Erythroblast (primary cell): ENCODE data around the gene NPC1L1.
"Not testable (repeated sequence)": the region's sequence is repeated elsewhere in the genome, so short reads cannot be mapped to it uniquely, and the experiment has no call there.

Experiments
- DNase-seq, 2 experiments: peaks; one replicate each; lab custom pipeline; 2025; lab: John Stamatoyannopoulos, UW
- GATA1 ChIP-seq: IDR thresholded peaks from 2 replicates; pipeline ENCODE4 v1.6.1; 2011; ENCODE audit warnings: low read depth, mild to moderate bottlenecking, control low read depth, low read length, moderate library complexity
- POLR2A ChIP-seq: IDR thresholded peaks from 2 replicates; pipeline ENCODE4 v1.6.1; 2011; ENCODE audit warnings: mild to moderate bottlenecking, low read length

Gene NPC1L1

DNA sequence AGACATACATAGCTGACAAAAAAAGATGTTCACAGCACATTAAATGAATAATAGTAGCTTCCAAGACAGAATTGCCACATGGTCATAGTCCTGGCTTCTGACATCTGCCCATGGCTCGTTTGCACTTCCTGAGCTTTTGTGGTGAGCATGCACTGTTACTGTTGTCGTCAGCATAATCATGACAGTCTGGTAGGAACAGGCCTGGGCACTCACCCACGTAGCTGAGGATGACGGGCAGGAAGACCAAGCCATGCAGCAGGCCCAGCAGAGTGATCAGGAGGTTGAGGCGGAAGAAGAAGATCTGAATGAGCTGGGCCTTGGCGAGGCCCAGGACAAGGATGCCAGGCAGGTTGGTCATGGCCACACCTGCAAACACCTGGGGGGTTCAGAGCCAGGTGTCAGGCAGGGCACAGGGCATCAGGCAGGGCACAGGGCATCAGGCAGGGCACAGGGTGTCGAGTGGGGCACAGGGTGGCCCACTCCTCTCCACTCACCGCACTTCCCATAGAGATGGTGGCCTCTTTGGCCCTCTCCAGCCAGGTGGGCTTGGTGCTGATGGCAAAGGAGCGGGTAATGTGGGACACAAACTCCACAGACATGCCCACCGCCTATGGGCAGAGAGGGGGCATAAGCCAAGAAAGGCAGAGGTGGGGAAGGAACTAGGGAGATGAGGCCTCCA is 25.4 kb downstream of the NPC1L1 start:
- no peak for DNase-seq
- TF ChIP-seq POLR2A (no peak), GATA1 (no peak)

DNA sequence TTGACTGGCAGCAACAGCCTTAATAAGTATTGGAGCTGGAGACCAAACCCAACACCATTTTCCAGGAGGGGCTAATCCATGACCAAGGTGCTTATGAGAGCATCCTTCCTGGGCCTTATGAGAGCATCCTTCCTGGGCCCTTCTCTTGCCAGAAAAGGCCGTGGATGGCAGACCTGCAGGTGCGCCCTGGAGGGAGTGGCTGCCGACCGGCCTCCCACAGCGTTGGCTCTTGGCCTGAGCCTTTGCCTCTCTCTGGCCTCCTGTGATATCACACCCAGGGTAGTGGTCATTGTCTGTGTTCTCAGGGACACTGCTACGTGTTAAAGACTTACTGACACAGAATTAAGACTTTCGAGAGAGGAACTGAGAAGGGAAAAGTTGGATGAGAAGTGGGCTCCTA is 28.4 kb downstream of the NPC1L1 start:
- no peak for DNase-seq
- TF ChIP-seq POLR2A (no peak), GATA1 (no peak)

DNA sequence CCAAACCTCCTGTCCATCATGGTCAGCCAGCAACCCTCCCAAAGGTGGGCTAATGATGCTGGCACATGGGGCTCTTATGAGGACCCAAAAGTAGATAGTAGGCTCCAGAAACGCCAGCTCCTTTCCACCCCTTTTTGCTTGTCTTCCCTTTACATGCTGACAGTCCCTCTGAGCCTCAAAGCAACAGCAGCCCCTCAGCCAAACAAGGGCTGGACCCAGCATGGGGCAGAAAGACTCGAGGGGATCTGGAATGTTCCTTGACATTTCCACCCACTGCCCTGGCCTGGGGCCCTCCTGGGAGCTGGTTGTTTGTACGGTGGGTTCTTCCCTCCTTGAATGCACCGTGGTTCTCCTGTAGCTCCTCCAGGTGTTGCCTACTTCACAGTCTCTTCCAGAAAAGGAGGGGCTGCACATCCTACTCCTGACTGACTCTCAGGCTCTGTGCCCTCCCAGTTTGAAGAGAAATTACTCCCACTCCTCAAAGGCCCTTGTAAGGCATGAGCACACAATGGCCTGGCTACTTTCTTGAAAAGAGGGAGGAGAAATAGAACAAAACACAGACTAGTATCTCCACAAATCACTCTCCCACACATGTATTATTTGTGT is 29.2 kb downstream of the NPC1L1 start:
- no peak for DNase-seq
- TF ChIP-seq POLR2A (no peak), GATA1 (no peak)

DNA sequence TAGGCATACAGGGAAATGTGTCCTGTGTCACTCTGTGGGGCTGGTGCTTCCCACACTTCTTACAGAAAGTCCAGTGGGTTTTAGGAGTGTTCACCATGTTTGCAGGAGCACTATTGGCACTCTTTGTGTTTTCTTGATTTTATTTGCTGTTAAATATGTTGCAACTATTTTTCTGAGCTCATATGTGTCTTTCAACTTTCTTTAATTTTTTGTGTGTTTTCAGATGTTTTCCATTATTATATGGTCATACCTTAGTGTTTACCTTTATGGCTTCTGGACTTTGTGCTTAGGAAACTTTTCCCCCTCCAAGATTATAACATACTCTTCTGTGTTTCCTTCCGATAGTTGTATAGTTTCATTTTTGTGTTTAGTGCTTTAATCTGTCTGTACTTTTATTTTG is 29.9 kb downstream of the NPC1L1 start:
- no peak for TF ChIP-seq POLR2A
- TF ChIP-seq GATA1 = no peak

DNA sequence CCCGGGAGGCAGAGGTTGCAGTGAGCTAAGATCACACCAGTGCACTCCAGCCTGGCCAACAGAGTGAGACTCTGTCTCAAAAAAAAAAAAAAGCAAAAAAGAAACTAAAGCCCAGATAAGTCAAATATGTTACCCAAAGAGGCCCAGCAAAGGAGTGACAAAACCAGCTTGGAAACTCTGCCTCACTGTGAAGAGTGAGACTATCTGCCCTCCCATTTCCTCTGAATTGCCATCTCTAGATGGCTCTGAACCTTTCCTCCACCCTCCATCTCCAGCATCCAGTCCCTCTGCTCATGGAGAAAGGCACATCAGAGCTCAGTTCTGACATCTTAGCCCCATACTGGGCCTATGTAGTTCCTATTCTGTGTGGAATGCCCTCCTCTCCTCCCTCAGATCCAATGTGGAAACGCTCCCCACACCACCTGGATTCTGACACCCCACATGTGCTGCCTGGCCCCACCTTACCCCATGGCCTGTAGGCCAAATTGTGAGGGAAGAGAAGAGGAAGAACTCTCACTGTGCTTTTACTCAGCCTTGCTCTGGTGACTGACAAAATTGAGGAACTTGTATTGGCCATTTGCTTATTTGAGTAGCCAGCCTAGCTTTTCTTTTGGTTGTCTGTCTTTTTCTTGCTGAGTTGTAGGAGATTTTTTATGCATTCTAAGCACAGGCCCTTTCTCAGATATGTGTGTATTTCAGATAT is 32.7 kb downstream of the NPC1L1 start:
- TF ChIP-seq GATA1 (no peak), POLR2A (no peak)
- DNase-seq = no peak

More for the DNA sequence above, 29.9 kb downstream of the NPC1L1 start:
- DNase-seq = no peak

DNA sequence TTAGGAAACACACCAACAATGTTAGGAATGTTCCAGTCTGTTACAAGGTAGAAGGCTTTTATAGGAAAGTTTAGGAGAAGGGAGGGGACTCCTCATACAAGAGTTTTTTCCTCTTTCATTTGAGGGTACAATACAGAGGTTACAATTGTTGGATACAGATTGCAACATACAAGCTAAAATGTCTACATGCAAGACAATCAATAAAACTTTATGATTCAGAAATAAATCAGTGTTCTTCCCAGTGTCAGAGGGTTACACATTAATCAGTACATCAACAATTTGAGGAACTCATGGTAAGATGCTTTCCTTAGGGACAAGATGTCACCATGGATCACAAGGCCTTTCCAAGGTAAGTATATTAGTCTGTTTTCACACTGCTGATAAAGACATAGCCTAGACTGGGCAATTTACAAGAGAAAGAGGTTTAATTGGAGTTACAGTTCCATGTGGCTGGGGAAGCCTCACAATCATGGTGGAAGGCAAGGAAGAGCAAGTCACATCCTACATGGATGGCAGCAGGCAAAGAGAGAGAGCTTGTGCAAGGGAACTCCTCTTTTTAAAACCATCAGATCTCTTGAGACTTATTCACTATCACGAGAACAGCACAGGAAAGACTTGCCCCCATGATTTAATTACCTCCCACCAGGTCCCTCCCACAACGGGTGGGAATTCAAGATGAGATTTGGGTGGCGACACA is 34.4 kb downstream of the NPC1L1 start:
- not testable (repeated sequence) for DNase-seq

DNA sequence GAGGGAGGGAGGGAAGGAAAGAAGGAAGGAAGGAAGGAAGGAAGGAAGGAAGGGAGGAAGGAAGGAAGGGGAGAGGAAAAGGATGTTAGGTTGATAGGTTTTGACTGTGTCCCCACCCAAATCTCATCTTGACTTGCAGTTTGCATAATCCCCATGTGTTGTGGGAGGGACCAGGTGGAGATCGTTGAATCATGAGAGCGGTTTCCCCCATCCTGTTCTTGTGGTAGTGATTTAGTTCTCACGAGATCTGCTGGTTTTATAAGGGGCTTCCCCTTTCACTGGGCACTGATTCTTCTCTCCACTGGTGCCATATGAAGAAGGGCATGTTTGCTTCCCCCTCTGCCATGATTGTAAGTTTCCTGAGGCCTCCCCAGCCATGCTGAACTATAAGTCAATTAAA is 35.5 kb downstream of the NPC1L1 start:
- no peak for TF ChIP-seq POLR2A
- no peak for DNase-seq

DNA sequence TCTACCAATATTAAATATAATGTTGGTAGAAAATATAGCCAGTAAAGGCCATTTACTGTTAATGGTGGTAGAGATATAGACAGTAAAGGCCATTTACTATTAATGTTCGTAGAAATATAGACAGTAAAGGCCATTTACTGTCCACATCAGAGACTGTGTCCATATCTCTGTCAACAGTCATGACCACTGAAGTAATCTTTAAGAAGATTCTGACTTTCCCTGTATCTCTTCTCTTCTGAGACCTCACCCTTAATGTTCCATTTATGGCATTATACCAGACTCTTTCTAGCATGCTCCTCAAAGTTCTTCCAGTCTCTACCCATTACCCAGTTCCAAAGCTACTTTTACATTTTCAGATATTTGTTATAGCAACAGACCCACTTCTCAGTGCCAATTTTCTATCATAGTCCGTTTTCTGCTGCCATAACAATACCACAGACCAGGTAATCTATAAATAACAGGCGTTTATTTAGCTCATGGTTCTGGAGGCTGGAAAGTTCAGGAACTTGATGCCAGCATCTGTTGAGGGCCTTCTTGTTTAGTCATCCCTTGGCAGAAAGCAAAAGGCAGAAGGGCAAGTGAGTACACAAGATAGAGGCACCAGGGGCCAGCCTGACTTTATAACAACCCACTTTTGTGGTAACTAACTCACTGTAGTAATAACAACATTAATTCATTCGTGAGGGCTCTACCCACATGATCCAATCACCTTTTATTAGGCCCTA is 42.7 kb downstream of the NPC1L1 start:
- DNase-seq = peak; percentile 56 to 86
- no peak for TF ChIP-seq GATA1
- TF ChIP-seq POLR2A = peak; percentile 50

DNA sequence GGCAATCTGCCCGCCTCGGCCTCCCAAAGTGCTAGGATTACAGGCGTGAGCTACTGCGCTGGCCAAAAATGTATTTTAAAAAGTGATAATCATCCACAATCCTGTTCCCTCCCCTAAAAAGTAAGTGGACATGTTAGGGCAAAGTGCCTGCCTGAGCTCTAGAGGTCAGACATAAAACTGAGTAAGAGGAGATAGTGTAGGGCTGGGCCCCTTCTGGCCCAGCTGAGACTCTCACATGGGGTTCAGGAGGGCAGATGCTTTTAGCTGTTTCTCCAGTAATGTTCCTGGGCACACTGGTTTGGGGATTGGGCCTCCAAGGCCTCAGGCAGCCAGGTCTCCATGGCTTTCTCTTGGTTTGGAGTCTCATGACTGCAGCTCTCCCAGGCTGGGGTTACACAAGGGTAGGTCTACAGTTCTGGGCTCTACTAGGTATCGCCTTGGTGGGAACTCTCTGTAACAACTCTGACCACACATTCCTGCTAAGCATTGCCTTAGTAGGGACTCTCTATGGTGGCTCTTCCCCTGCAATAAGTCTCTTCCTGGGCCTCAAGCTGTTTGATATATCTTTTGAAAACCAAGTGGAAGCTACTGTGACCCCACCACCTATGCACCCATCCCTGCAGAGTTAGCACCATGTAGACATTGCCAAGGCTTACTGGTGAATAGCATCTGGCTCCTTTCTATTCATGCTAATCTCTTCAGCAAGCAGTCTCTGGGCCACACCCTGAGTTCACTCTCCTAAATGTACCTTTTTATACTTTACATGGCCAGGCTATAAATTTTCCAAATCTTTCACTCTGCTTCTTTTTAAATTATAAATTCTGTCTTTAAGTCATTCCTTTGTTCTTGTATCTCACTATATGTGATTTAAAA is 43.7 kb downstream of the NPC1L1 start:
- peak; percentile 60 to 82 for DNase-seq
- no peak for TF ChIP-seq GATA1
- peak; percentile 22 for TF ChIP-seq POLR2A

DNA sequence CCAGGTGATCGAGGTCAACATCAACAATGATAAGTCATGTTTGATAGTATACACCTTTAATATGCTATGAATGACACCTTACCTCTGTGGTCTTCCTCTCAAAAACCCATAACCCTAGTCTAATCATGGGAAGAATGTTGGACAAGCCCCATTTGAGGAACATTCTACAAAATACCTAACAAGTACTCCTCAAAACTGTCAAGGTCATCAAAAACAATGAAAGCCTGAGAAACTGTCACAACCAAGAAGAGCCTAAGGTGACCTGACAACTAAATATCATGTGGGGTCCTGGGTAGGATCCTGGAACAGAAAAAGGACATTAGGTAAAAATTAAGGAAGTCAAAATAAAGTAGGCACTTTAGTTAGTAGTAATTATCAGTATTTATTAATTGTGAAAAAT is 44.7 kb downstream of the NPC1L1 start:
- TF ChIP-seq POLR2A (no peak), GATA1 (no peak)
- DNase-seq = no peak

DNA sequence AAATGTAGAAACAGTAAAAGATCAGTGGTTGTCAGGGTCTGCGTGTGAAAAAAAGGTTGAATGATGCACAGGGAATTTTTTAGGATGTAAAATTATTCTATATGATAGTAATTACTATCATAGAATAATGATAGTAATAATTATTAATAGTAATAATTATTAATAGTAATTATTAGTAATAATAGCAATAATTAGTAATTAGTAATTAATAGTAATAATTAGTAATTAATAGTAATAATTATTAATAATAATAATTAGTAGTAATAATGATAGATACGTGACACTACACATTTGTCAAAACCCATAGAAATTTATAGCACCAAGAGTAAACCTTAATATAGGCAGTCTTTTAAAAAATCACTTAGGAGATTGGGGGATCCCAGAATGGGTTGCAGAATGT is 46.2 kb downstream of the NPC1L1 start:
- no peak for DNase-seq
- TF ChIP-seq GATA1 = no peak
- no peak for TF ChIP-seq POLR2A

DNA sequence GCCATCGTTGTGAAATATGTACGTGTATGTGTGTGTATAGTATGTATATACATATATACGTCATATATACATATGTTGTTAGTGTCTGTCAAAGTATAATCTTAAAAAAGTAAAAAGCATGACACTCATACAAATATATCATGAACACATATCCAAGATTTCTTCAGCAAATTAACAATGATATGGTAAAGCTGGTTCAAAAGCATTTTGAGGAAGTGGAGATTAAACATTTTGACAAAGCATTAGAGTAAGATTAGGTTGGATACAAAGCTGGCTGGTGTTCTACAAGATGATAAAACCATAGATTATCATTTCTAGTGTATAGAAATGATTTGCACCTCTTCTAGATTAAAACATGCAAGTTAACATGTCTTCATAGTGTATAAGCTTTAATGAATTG is 49.9 kb downstream of the NPC1L1 start:
- no peak for DNase-seq
- TF ChIP-seq POLR2A = no peak
- TF ChIP-seq GATA1 = no peak
